PC-9 (cell line): ENCODE results near the gene OR1S2. TPM values are rescaled to one million over a fixed set of nuclear protein-coding genes. Genes with fewer than 3 reads are reported as not detected.
"Not testable (repeated sequence)": the region's sequence is repeated elsewhere in the genome, so short reads cannot be mapped to it uniquely, and the experiment has no call there.

Source experiments
- BruUV-seq: library from RNA; stranded (reverse); fragments of 400-500 nt; replicated peaks from 2 replicates; lab custom pipeline; 2021; lab: Mats Ljungman, UMichigan
- CTCF ChIA-PET: fragments of 300-600 bp; sonication (Branson Sonifier 250); formaldehyde crosslinking; loops from one replicate; lab custom pipeline; 2022; ENCODE audit warnings: antibody characterized with exemption; lab: Charles Lee
- POLR2A ChIA-PET: fragments of 300-600 bp; sonication (Branson Sonifier 250); formaldehyde crosslinking; loops from one replicate; lab custom pipeline; 2022; ENCODE audit warnings: antibody characterized with exemption; ENCODE audit not compliant: unreplicated experiment; lab: Charles Lee
- DNase-seq, 2 experiments: peaks; one replicate each; pipeline versions ENCODE4 v3.0.0 to v3.0.0-alpha.2; 2015 to 2022; ENCODE audit warnings: mixed read lengths in 1 of 2
- H2AFZ ChIP-seq: fragments of 200-600 bp; sonication (generic); 2 replicates; pipeline ENCODE4 v1.8.1; 2017; ENCODE audit warnings: antibody characterized with exemption
- H3F3A ChIP-seq: fragments of 200-600 bp; sonication (generic); 2 replicates; pipeline ENCODE4 v1.8.1; 2017; ENCODE audit warnings: antibody characterized with exemption, mild to moderate bottlenecking, low read depth; ENCODE audit not compliant: insufficient read depth
- H3K27ac ChIP-seq: fragments of 200-600 bp; sonication (generic); 2 replicates; pipeline ENCODE4 v1.6.1; 2016; ENCODE audit warnings: mixed run types
- H3K27me3 ChIP-seq: fragments of 200-600 bp; sonication (generic); 2 replicates; pipeline ENCODE4 v1.6.1; 2016; ENCODE audit warnings: low read depth, mixed run types; ENCODE audit not compliant: insufficient read depth
- H3K36me3 ChIP-seq: fragments of 200-600 bp; sonication (generic); 2 replicates; pipeline ENCODE4 v1.6.1; 2016; ENCODE audit warnings: low read depth, mixed run types
- H3K4me1 ChIP-seq: fragments of 200-600 bp; sonication (generic); replicated peaks from 2 replicates; pipeline ENCODE4 v1.6.1; 2016; ENCODE audit warnings: mixed run types; ENCODE audit not compliant: insufficient read depth
- H3K4me2 ChIP-seq: fragments of 200-600 bp; sonication (generic); 2 replicates; pipeline ENCODE4 v1.6.1; 2017; ENCODE audit warnings: mixed run types
- H3K4me3 ChIP-seq: fragments of 200-600 bp; sonication (generic); 2 replicates; pipeline ENCODE4 v1.6.1; 2016; ENCODE audit warnings: mixed run types
- H3K79me2 ChIP-seq: fragments of 200-600 bp; sonication (generic); 2 replicates; pipeline ENCODE4 v1.6.1; 2017; ENCODE audit warnings: low read depth, mixed run types
- H3K9me2 ChIP-seq: fragments of 200-600 bp; sonication (generic); 2 replicates; pipeline ENCODE4 v1.8.1; 2017; ENCODE audit warnings: mild to moderate bottlenecking; ENCODE audit not compliant: insufficient read depth
- H3K9me3 ChIP-seq: fragments of 200-600 bp; sonication (generic); 2 replicates; pipeline ENCODE4 v1.8.1; 2016; ENCODE audit warnings: low read depth; ENCODE audit not compliant: insufficient read depth
- H4K20me1 ChIP-seq: fragments of 200-600 bp; sonication (generic); 2 replicates; pipeline ENCODE4 v1.8.1; 2017; ENCODE audit not compliant: insufficient read depth
- CTCF ChIP-seq: fragments of 200-600 bp; sonication (generic); conservative IDR thresholded peaks from 2 replicates; pipeline ENCODE4 v1.6.1; 2017; ENCODE audit warnings: mixed run types, antibody characterized with exemption, mild to moderate bottlenecking, moderate library complexity
- EZH2 ChIP-seq: fragments of 200-600 bp; sonication (generic); IDR thresholded peaks from 2 replicates; pipeline ENCODE4 v1.8.0; 2017; ENCODE audit warnings: antibody characterized with exemption, low read depth
- intact Hi-C: fragments of 100-400 bp; cut with micrococcal nuclease; formaldehyde crosslinking; loops from one replicate; pipeline ENCODE4 v1.10.0; 2022; ENCODE audit not compliant: unreplicated experiment
- total RNA-seq: library from RNA; stranded (reverse); gene quantifications from 2 replicates; pipeline ENCODE4 v1.2.3, GENCODE V29; 2021

Gene OR1S2
- total RNA-seq, 1 experiment from 2014 or later = not detected

GRCh38 chr11:58222721-58223120, 18.8 kb upstream of the OR1S2 start:
- Histone ChIP-seq H3K9me2 (no peaks in the 10 kb centered on the region), H3K27ac (no peak overlapping the region)

GRCh38 chr11:58216476-58216875, 12.5 kb upstream of the OR1S2 start:
- DNase-seq = no peak
- H3K9me3 ChIP-seq = no peaks in the 10 kb centered on the region
- H3K27ac ChIP-seq = no peak overlapping the region
- H3F3A ChIP-seq = no peaks in the 10 kb centered on the region
- H3K4me2 ChIP-seq = no peak overlapping the region
- H3K9me2 ChIP-seq = no peaks in the 10 kb centered on the region
- no peaks in the 10 kb centered on the region for H3K4me1 ChIP-seq
- no peaks in the 10 kb centered on the region for H4K20me1 ChIP-seq
- CTCF ChIA-PET = no interaction called here
- H3K27me3 ChIP-seq = 0 out of 2 replicates have a peak, but pooled peaks cover 5% of the 10 kb centered on the region
- no peaks in the 10 kb centered on the region for H3K36me3 ChIP-seq
- TF ChIP-seq CTCF (no peak), EZH2 (no peak)
- H2AFZ ChIP-seq = no peak overlapping the region
- intact Hi-C loops = no loop called here
- H3K79me2 ChIP-seq = no peaks in the 10 kb centered on the region
- POLR2A ChIA-PET = no interaction called here
- no TSS peak for BruUV-seq
- no peak overlapping the region for H3K4me3 ChIP-seq

More at GRCh38 chr11:58222721-58223120, 18.8 kb upstream of the OR1S2 start:
- H3K4me3 ChIP-seq = no peak overlapping the region
- POLR2A ChIA-PET = no interaction called here
- intact Hi-C loops = no loop called here
- CTCF ChIA-PET = no interaction called here
- H3K79me2 ChIP-seq = no peaks in the 10 kb centered on the region
- no peak overlapping the region for H3K4me2 ChIP-seq
- H3K36me3 ChIP-seq = no peaks in the 10 kb centered on the region
- H2AFZ ChIP-seq = no peak overlapping the region
- H3K9me3 ChIP-seq = no peaks in the 10 kb centered on the region
- no peak for TF ChIP-seq CTCF
- TF ChIP-seq EZH2 = no peak
- no peaks in the 10 kb centered on the region for H3K27me3 ChIP-seq
- no peaks in the 10 kb centered on the region for H3K4me1 ChIP-seq
- no peaks in the 10 kb centered on the region for H4K20me1 ChIP-seq
- H3F3A ChIP-seq = no peaks in the 10 kb centered on the region
- BruUV-seq = no TSS peak
- DNase-seq = no peak

GRCh38 chr11:58212420-58212819, 8.5 kb upstream of the OR1S2 start, which contains the start of gene OR1S1:
TSS of gene OR1S1 (plus strand) at chr11:58212720.
- H3K36me3 ChIP-seq = not testable (repeated sequence)

GRCh38 chr11:58199271-58199670, 4.7 kb downstream of the OR1S2 start:
- peak in 1 of 2 experiments; percentile 16 for DNase-seq
- Histone ChIP-seq H4K20me1 (no peaks in the 10 kb centered on the region), H3K27ac (no peak overlapping the region), H3K4me1 (no peaks in the 10 kb centered on the region), H3K27me3 (no peaks in the 10 kb centered on the region), H3K36me3 (no peaks in the 10 kb centered on the region), H2AFZ (no peak overlapping the region), H3K9me2 (no peaks in the 10 kb centered on the region), H3F3A (no peaks in the 10 kb centered on the region), H3K79me2 (no peaks in the 10 kb centered on the region), H3K4me2 (no peak overlapping the region), H3K9me3 (no peaks in the 10 kb centered on the region), H3K4me3 (no peak overlapping the region)
- ChIA-PET POLR2A (no interaction called here), CTCF (no interaction called here)
- BruUV-seq = no TSS peak
- TF ChIP-seq CTCF (no peak), EZH2 (no peak)
- intact Hi-C loops = no loop called here

More at GRCh38 chr11:58212420-58212819, 8.5 kb upstream of the OR1S2 start, which contains the start of gene OR1S1:
- H3K4me3 ChIP-seq, BruUV-seq, H3K9me3 ChIP-seq, CTCF ChIA-PET, H3K79me2 ChIP-seq, H3K4me1 ChIP-seq, H3K27me3 ChIP-seq, H3K27ac ChIP-seq, POLR2A ChIA-PET, DNase-seq, intact Hi-C loops, H3F3A ChIP-seq, H3K4me2 ChIP-seq, H4K20me1 ChIP-seq, H3K9me2 ChIP-seq, H2AFZ ChIP-seq: not testable (repeated sequence)
